Measurements from ENCODE around the gene PUS7.
"Not testable (repeated sequence)": the region's sequence is repeated elsewhere in the genome, so short reads cannot be mapped to it uniquely, and the experiment has no call there.

Gene PUS7, protein sequence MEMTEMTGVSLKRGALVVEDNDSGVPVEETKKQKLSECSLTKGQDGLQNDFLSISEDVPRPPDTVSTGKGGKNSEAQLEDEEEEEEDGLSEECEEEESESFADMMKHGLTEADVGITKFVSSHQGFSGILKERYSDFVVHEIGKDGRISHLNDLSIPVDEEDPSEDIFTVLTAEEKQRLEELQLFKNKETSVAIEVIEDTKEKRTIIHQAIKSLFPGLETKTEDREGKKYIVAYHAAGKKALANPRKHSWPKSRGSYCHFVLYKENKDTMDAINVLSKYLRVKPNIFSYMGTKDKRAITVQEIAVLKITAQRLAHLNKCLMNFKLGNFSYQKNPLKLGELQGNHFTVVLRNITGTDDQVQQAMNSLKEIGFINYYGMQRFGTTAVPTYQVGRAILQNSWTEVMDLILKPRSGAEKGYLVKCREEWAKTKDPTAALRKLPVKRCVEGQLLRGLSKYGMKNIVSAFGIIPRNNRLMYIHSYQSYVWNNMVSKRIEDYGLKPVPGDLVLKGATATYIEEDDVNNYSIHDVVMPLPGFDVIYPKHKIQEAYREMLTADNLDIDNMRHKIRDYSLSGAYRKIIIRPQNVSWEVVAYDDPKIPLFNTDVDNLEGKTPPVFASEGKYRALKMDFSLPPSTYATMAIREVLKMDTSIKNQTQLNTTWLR

DNA sequence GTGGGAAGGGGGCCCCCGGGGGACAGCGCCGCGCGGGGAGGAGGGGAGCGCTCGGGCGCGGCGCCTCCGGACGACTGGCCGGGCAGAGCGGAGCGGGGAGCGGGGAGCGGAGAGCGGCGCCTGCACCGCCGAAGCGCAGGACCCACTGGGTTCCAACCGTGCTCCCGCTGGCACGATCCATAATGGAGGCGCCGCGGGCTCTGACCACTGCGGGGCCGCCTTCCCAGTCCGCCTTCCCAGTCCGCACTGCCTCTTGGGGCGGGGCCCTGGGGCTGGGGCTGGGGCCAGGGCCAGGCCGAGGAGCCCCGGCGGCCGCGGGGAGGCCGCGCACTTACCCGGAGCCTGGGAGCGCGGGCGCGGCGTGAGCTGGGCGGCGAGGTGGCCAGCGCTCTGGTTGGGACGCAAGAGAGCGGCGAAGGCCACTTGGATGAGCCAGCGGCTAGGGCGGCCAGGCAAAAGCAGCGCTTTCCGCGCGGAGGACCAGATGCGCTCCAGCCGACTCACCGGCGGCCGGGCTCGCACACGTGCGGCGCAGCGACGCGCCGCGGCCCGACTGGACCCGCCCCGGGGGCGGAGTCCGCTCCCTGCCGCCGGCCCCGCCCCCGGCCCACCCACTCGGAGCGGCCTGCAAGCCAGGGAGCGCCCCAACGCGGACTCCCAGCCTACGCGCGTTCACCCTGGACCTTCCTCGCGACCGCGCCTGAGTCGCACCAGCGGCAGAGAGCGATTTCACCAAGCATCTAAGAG lies at the start of gene PUS7:
PUS7 (minus strand) TSS at position 555 of the 747 bp plus-strand sequence. CDS start 13,759 bp downstream, outside the sequence.
- DNase-seq: peak; percentile 84

DNA sequence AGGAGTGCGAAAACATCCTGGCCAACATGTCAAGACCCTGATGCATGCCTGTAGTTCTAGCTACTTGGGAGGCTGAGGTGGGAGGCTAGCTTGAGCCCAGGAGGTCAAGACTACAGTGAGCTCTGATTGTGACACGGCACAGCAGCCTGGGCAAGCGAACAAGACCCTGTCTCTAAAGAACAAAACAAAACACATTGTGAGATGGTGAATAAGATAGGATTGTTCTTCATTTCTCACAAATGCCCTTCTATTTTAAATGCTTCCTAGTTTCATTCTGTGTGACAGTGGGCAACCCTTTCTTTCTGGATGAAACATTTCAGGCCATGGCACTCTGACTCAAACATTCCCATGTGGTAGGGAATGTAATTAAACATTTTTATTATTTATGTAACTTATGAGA lies 45.8 kb upstream of the PUS7 start:
- no peak for DNase-seq

DNA sequence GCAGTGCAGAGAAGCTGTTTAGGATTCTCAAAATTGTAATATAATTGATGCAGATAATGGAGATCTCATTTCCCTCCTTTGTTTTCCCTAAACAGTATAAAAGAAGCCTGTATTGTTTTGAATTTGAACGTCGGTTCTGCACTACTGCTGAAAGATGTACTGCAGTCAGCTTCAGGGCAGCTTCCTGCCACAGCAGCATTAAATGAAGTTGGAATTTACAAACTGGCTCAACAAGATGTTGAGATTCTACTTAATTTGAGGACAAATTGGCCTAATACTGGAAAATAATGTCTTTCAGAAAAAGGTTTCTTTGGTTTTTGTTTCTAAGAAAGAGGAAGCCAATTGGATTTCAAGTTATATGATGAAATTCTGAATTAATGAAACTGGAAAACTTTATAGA lies 45.0 kb upstream of the PUS7 start:
- DNase-seq: no peak

DNA sequence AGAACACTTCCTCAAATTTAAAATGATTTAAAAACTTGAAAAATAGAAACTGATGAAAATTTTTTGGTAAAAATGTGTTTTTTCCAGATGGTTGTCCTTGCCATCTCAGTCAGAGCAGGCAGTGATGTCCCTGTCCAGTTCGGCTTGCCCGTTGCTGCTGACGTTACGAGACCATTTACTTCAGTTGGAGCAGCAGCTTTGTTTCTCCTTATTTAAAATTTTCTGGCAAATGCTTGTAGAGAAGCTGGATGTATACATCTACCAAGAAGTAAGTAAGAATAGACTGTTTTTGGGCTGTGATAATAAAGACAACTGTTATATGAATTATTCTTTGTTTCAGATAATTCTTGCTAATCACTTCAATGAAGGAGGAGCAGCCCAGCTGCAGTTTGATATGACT lies 43.1 kb upstream of the PUS7 start:
- DNase-seq: no peak

DNA sequence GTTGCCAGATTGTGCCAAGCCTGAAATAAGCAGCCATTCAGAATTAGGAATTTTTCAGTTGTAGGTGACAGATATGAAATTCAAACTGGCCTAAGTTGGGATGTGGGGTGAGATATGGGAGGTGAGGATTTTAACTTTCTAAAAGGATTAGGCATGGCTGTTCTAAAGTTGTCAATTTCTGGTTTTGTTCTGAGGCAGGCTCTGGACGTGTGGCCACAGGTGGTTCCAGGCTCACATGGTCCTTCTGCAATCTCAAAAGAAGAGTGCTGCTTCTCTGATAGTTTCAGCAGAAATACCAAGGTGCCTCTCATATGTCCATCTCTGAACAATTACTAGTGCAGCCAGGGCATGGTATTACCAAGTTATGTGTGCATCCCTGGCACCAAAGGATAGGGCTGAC lies 37.9 kb upstream of the PUS7 start:
- no peak for DNase-seq

DNA sequence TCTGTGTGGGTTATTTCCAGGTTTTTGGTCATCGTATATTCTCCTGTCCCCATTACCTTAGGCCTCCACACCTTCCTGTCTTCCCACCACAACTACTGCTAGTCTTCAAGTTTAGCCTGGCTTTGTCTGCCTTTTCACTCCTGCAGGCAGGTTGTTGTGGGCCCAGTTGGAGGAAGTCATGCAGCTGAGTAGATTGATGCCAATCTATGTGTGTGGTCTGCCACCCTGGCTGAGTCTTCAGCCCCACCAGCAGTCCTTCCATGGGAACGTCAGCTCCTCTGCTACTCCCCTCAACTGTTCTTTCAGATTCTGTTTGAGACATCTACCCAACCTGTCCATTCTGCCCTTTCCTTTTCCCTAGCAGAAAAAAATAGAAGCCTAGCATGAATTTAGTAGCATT lies 16.3 kb upstream of the PUS7 start:
- DNase-seq: no peak

DNA sequence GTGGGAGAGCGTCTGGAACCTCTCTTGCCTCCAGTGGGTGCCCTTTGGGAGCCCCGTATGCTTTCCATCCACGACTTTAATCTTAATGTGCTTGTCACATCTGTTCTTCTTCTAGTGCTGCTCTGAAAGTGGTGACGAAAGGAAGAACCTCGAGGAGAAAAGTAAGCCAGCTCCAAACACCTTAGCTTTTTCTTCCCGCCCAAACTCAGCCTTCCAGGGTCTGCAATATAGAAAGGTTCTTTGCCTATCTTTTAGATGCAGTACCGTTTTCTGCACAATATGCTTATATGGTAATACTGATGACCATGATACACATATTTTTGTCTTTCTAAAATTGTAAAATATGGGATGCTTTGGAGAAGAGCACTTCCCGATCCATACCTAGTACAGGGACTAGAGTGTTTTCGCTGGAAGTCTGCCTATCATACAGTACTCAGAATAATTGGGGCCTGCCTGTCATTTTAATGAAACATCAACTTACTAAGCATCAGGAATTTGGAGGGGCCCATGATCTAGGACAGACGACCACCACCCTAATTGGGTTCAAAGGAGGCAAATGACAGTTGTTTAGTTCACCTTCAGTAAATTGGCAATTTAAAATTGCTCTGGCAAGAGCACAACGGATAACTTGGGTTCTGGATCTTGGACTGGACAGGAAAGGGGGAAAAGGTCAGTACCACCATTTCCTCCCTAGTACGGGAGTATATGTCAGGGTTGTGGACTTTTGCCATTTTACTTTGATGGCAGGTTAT lies 10.8 kb upstream of the PUS7 start:
- DNase-seq: no peak

DNA sequence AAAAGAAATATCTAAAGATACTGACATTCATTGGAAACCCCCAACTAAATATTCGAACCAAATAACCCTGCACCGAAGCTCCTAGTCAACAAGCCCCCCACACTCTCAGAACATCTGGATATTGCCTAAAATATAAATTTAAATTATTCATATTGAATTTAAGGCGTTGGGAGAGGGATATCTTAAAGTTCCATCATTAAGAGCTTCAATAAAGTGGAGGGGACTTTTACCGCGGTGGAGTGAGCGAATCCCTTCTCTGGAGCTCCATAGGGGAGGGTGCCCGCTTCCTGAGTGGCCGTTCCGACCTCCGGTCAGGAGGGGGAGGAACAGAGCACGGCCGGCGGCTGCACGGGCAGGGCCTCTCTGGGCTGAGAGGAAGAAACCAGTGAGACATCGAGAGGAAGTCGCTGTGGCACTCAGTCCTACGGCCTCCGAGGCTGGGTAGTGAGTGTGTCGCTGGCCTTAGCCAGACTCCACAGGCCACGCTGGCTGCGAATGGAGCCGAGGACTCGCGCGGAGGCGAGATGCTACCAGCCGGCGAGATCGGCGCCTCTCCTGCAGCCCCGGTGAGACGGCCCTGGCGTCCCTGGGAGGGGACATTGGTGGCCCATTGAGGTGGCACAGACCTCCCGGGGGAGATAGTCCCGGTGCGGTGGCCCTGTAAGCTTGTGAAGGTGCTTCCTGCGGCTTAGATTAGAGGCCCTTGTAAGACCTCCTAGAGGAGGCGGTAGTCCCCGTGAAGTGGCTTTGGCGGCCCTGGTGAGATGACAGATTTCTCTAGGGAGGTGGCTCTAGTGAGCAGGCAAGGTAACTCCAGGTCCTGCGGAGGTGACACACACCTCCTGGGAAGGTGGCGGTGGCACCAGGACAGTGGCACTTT lies 10.0 kb upstream of the PUS7 start, which contains the start of gene RINT1:
RINT1 (plus strand) TSS at position 410 of the 880 bp plus-strand sequence; CDS start at position 525, 115 bp downstream.
- DNase-seq: peak; percentile 69

DNA sequence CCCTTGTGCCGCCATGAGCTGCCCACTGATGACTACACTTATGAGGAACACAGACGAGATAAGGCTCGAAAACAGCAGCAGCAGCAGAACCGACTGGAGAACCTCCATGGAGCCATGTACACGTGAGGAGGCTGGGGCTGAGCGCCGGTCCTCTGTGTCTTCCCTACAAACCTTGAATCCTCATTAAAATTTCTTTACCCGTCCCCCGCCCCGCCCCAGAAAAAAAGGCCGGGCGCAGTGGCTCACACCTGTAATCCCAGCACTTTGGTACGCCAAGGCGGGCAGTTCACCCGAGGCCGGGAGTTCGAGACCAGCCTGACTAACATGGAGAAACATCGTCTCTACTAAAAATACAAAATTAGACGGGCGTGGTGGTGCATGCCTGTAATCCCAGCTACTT lies 8.5 kb upstream of the PUS7 start:
- DNase-seq: no peak

DNA sequence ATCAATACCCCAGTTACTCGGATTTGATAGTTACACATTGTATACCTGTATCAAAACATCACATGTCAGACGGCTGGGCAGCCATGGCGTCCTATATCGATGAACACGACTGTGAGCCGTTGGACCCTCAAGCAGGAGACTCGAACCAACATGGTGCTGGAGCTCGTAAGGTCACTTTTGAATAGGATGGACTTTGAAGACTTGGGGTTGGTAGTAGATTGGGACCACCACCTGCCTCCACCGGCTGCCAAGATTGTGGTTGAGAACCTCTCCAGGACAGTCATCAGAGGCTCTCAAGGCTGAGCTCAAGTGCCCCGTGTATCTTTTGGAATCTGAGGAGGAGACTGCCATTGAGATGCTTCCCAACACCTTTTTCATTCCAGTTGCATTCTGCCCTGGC lies 8.1 kb upstream of the PUS7 start:
- no peak for DNase-seq

DNA sequence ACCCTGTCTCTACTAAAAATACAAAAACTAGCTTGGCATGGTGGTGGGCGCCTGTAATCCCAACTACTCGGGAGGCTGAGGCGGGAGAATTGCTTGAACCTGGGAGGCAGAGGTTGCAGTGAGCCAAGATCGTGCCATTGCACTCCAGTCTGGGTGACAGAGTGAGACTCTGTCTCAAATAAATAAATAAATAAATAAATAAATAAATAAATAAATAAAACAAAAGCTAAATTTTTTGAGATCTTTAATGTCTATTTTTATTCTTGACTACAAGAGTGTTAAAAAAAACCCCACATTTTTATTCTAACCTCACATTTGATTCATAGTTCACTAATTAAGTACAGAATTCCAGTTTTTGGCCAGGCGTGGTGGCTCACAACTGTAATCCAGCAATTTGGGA lies 5.7 kb upstream of the PUS7 start:
- not testable (repeated sequence) for DNase-seq

DNA sequence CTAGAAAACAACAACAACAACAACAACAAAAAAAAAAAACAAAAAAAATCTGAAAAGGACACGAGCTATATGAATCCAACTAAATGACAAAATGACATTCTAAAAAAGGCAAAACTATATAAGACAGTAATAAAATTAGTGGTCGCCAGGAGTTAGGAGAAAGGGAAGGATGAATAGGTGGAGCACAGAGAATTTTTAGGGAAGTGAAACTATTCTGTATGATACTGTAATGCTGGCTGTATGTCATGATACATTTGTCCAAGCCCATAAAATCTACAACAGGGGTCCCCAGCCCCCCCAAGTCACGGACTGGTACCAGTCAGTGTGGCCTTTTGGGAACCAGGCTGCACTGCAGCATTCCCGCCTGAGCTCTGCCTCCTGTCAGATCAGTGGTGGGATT lies 2.8 kb upstream of the PUS7 start:
- DNase-seq: no peak

DNA sequence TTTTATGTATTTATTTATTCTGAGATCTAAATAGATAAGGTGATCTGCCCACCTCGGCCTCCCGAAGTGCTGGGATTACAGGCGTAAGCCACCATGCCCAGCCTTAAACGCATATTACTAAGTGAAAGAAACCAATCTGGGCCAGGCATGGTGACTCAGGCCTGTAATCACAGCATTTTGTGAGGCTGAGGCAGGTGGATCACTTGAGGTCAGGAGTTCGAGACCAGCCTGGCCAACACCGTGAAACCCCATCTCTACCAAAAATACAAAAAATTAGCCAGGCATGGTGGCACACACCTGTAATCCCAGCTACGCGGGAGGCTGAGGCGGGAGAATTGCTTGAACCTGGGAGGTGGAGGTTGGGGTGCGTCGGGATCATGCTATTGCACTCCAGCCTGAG lies 2.4 kb upstream of the PUS7 start:
- not testable (repeated sequence) for DNase-seq

DNA sequence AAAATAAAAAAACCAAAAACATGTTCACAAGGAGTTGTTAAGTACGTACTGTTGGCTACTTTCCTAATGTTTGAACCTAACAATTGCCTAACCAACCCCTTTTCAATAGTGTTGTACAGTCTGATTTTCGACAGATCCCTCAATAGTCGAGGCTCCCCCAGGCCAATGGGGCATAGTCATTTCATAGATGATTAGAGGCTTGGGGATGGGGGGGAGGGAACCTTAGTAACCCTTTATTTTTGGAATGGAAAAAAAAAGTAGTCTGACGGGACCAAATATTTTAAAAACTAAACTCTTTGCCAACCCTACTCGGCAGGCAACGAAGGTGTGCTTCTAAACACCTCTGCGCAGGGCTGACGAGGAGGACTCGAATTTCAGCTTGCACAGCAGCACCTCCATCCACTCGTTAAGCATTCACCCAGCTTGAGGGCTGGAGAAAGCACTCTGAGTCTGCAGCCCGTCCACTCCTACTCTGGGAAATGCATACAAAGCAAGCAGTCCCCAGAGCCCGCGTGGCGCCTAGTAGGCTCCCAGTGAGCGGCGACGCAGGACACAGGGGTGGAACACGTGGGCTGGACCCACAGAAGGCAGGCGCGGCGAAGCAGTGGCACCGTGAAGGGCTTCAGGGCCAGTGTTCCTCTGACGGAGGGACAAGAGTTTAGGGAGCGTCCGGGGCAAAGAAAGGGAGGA lies 899 bp downstream of the PUS7 start:
- DNase-seq: peak; percentile 2

DNA sequence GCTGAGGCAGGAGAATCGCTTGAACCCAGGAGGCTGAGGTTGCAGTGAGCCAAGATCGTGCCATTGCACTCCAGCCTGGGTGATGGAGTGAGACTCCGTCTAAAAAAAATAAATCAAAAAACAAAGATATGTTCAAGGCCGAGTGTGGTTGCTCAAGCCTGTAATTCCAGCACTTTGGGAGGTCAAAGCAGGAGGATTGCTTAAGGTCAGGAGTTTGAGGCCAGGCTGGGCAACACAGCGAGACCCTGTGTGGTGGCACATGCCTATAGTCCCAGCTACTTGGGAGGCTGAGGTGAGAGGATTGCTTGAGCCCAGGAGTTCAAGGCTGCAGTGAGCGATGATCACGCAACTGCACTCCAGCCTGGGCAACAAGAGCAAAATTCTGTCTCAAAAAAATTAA lies 1.5 kb downstream of the PUS7 start:
- DNase-seq: not testable (repeated sequence)

DNA sequence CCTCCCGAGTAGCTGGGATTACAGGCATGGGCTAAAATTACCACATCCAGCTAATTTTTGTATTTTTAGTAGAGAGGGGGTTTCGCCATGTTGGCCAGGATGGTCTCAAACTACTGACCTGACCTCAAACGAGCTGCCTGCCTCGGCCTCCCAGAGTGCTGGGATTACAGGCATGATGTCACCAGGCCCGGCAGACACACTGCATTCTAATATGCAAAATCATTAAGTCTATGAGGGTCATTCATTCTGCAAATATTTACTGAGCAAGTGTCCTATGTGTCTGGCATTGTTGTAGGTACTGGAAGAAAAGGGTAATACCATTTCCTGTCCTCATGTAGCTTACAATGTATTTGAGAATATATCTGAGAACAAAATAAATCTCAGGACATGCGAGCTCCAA lies 2.7 kb downstream of the PUS7 start:
- no peak for DNase-seq

DNA sequence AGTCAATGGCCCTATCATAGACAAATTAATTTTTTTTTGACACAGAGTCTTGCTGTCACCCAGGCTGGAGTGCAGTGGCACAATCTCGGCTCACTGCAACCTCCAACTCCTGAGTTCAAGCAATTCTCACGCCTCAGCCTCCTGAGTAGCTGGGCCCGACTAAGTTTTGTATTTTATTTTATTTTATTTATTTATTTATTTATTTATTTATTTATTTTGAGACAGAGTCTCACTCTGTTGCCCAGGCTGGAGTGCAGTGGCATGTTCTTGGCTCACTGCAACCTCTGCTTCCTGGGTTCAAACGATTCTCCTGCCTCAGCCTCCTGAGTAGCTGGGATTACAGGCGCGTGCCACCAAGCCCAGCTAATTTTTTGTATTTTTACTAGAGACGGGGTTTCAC lies 6.5 kb downstream of the PUS7 start:
- DNase-seq: not testable (repeated sequence)

DNA sequence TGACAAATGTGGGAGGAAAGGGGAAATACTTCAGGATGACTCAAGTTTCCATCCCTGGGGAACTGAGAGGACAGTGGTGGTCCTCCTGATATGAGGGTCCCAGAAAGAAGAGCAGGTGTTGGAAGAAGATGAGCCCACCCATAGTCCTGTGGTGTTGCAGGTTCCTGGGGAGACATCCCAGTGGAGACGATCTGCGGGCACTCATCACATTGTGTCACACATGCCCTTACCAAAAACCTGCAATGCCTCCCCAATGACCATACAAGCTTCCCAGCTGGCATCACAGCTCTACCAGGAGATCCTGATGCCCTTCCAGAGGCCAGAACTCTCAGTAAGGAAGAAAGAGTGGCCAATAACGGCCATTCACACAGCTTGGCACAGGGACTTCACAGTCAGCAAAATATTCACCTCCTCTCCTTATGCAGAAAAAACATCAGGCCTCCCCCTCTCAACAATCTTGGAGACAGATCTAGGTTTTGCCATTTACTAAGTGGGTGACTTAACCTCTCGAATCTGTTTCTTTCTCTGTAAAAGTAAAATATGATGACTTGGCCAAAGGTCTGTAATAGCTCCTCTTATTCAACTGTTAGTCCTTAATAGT lies 9.0 kb downstream of the PUS7 start:
- no peak for DNase-seq

DNA sequence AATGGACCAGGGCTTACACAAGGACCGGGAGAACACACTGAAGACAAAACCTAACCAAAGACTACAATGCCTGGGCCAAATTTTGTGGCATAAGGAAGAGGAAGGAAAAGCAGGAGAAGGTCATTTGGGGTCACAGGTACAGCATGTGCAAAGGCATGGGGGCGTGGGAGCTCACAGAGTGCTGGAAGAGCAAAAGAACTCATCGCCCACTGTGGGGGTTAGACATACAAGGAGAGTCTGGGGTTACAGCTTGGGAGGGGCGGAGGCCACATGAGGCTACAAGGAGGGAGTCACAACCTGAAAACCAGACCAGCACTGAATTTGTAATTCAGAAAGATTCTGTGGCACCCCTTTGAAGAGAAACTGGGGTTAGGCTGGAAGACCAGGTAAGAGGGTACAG lies 9.7 kb downstream of the PUS7 start:
- DNase-seq: no peak

DNA sequence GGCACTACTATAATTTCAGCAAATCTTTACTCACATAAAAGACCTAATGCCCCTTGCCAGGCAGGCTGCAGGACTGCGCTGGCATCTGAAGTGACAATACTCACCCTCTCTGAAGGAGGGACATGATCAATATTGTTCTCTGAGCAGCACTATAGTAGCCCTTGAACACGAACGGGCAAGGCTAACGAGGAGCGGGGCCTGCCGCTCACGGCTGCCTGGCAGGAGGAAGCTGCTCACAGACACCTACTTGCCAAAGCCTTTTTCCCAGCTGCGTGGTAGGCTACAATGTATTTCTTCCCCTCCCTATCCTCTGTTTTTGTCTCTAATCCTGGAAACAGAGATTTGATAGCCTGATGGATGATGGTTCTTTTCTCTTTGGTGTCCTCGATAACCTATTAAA lies 19.9 kb downstream of the PUS7 start:
- DNase-seq: no peak

DNA sequence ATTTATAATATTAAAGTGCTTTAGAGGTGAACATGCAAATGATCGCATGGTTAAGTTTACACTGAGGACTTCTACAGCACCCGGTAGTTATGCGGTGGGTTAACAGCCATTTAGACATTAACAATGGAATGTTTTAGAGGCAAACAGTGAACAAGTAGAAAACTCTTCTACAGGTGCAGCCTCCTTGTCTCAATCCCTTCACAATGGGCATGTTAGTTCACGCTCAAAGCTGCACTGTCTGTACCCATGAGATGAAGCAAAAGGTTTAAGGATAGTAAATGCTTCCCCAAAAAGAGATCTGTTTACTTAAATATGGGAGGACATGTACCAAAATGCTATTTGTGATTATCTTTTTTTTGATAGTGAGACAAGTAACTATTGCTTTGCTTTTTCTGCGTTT lies 25.1 kb downstream of the PUS7 start:
- DNase-seq: no peak

All from NCI-H226 (cell line).